ENCODE measurements around the gene LGALS3.
"Not testable (repeated sequence)": the region's sequence is repeated elsewhere in the genome, so short reads cannot be mapped to it uniquely, and the experiment has no call there.

LGALS3 gene

GRCh38 chr14:55129086-55129427 is at the start of gene LGALS3:
Gene LGALS3, plus strand, starts transcription at chr14:55129252. Its CDS starts 8,122 bp downstream, at chr14:55137374.
- no peak for TF ChIP-seq CTCF (IDR thresholded peaks at IDR 0.05; ENCODE audit: control insufficient read depth, extremely low read depth, insufficient read depth)
- H3K4me3 ChIP-seq (ENCODE audit: low read depth, low read length), result no peak within 1 kb of the TSS
- DNase-seq (ENCODE audit: low read depth), result no peak

DNA sequence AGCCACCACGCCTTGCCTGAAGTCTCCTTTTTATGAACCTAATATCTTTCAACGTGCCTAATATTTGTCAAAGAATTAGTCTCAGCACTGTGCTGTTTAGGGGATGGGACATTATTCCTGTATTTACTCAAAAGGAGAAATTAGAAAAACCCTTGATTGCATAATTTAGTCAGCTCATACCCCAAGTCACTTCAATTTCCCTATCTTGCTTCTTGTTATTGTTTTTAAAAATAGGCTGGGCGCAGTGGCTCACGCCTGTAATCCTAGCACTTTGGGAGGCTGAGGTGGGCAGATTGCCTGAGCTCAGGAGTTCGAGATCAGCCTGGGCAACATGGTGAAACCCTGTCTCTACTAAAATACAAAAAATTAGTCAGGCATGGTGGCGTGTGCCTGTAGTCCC is 49.1 kb upstream of the LGALS3 start:
- H3K4me3 ChIP-seq (ENCODE audit: low read depth, low read length); DNase-seq (ENCODE audit: low read depth): not testable (repeated sequence)

DNA sequence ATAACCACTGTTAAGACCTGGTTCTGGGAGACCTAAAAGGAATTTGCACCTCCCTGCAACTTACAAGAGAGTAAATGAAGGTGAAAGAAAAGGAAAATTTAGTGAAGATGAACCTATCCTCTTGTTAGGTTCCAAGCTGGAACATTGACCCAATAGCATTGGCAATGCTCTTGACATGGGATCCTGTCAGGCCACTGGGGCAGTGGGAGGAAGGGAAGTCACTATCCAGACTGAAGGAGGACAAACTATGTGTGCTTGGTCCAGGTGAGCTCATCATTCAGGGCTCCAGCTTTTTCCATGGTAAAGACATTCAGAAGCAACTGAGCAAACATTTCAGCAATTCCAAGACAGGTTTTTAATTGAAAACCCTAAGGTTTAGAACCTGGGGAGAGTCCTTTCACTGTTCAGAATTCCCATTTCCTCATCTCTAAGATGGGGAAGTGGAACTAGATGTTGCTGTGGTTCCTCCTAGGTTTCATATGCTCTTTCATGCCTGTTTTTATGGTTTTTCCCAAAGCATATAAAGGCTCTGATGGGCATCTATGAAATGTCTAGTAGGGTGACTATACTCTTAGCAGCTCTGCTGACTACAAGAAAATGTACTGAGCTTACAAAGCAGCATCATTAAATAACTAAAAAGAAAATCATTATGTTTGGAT is 44.5 kb upstream of the LGALS3 start:
- no peak for TF ChIP-seq CTCF (IDR thresholded peaks at IDR 0.05; ENCODE audit: control insufficient read depth, extremely low read depth, insufficient read depth)
- H3K4me3 ChIP-seq (ENCODE audit: low read depth, low read length), result no peak overlapping the region
- DNase-seq (ENCODE audit: low read depth), result no peak

DNA sequence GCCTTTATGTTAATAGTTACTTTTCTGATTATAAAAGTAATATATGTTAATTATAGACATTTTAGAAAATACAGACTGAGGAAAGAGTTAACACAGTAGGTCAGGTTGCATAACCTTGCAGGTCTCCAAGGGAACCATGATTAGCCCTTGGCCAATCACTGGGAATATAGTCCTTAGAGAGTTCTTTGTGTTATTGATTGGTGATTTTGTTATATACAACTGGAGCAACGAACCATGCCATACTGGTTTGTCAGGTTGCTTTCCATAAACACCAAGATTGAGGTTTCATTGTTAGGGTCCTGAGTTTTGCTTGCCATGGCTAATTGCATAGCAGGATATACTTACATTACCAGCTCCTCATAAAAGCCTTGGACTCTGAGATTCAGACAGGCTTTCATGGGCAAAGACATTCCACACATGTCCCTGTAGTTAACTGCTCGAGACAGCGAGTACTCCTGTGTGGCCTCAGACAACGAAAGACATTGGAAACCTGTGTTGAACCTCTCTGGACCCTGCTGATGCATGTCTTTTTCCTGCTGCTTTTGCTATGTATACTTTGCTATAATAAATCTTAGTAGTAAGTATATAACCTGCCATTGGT is 43.9 kb upstream of the LGALS3 start:
- TF ChIP-seq CTCF (IDR thresholded peaks at IDR 0.05; ENCODE audit: control insufficient read depth, extremely low read depth, insufficient read depth), result no peak
- no peak for DNase-seq (ENCODE audit: low read depth)
- H3K4me3 ChIP-seq (ENCODE audit: low read depth, low read length), result no peak overlapping the region

GRCh38 chr14:55086938-55087337 is 42.1 kb upstream of the LGALS3 start:
- TF ChIP-seq CTCF (IDR thresholded peaks at IDR 0.05; ENCODE audit: control insufficient read depth, extremely low read depth, insufficient read depth), result no peak
- no peak overlapping the region for H3K4me3 ChIP-seq (ENCODE audit: low read depth, low read length)

DNA sequence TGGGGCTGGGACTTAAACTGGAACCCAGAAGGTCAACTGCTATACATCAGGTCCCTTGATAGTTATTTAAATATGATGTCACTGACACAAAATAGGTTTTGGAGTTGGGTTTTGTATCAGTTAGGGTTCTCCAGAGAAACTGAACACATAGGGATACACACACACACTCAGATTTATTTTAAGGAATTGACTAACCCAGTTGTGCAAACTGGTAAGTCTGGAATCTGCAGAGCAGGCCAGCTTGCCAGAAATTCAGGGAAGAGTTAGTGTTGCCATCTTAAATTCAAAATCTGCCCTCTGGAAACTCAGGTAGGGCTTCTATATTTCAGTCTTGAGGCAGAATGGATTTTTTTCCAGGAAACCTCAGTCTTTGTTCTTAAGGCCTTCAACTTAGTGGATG is 40.7 kb upstream of the LGALS3 start:
- H3K4me3 ChIP-seq (ENCODE audit: low read depth, low read length), result no peak overlapping the region
- DNase-seq (ENCODE audit: low read depth), result no peak
- TF ChIP-seq CTCF (IDR thresholded peaks at IDR 0.05; ENCODE audit: control insufficient read depth, extremely low read depth, insufficient read depth), result no peak

More at GRCh38 chr14:55086938-55087337, 42.1 kb upstream of the LGALS3 start:
- DNase-seq (ENCODE audit: low read depth), result no peak

- no peak for DNase-seq (ENCODE audit: low read depth)
- no peak for TF ChIP-seq CTCF (IDR thresholded peaks at IDR 0.05; ENCODE audit: control insufficient read depth, extremely low read depth, insufficient read depth)
- no peak overlapping the region for H3K4me3 ChIP-seq (ENCODE audit: low read depth, low read length)
Measured at GRCh38 chr14:55092341-55092740, 36.7 kb upstream of the LGALS3 start.
